Measurements from ENCODE around the gene ZNF561.

The ZNF561 gene

DNA sequence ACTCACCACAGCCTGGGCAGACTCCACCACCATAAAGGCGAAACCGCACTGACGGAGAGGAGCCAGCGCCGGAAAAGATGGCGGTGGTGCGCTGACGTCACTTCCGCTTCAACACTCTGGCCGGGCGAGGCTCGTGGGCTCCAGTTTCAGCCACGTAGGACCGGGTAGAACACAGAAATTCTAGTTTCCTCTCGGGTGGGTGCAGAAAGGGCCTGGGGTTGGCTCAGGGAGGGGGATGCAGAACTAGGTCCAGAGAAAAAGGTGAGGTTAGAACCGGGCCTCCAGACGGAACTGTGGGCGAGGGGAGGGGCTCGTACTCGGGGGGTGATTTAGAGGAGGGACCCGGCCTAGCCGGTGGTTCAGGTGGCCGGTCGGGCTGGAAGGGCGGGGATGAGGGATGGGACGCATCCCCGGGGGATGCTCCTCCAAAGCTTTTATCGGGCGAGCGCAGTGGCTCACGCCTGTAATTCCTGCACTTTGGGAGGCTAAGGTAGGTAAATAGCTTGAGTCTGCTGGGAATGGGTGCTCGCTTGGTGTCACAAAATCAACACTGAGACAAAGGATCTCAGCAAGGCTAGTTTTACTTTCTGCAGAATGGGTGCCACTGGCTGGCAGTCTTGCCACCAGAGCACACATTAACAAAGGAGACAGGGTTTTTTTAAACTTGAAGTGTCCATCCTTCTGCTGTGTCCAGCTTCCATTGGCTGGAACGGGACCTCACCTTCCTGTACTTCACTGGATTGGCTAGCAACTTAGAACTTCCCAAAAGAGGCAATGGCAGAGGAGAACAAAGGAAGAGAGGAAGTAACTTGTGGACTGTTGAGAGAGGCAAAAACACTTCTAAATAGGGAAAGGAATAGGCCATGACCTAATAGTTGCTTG, at the start of gene ZNF561:
ZNF561 (minus strand) TSS at position 77 of the 882 bp plus-strand sequence. CDS start 1,776 bp downstream, outside the sequence.
- H4K20me1 ChIP-seq (ENCODE audit: insufficient read depth, low read length, poor library complexity, severe bottlenecking), result no peaks in the 10 kb centered on the region
- H2AFZ ChIP-seq (ENCODE audit: low read length), result peak within 1 kb of the TSS; percentile 90
- TF ChIP-seq, protein P1, sequence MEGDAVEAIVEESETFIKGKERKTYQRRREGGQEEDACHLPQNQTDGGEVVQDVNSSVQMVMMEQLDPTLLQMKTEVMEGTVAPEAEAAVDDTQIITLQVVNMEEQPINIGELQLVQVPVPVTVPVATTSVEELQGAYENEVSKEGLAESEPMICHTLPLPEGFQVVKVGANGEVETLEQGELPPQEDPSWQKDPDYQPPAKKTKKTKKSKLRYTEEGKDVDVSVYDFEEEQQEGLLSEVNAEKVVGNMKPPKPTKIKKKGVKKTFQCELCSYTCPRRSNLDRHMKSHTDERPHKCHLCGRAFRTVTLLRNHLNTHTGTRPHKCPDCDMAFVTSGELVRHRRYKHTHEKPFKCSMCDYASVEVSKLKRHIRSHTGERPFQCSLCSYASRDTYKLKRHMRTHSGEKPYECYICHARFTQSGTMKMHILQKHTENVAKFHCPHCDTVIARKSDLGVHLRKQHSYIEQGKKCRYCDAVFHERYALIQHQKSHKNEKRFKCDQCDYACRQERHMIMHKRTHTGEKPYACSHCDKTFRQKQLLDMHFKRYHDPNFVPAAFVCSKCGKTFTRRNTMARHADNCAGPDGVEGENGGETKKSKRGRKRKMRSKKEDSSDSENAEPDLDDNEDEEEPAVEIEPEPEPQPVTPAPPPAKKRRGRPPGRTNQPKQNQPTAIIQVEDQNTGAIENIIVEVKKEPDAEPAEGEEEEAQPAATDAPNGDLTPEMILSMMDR (conservative IDR thresholded peaks at IDR 0.05; ENCODE audit: low read length), result no peak
- no peak for TF ChIP-seq EZH2phosphoT487 (IDR thresholded peaks at IDR 0.05; ENCODE audit: borderline replicate concordance)
- H3K9me2 ChIP-seq (replicated peaks; ENCODE audit: low read depth, low read length), result no peaks in the 10 kb centered on the region
- no peaks in the 10 kb centered on the region for H3K27me3 ChIP-seq (ENCODE audit: insufficient read depth, low read length, poor library complexity, severe bottlenecking)
- H3K9me3 ChIP-seq (ENCODE audit: insufficient read depth, low read depth, low read length), result no peaks in the 10 kb centered on the region
- no peaks in the 10 kb centered on the region for H3F3A ChIP-seq (ENCODE audit: low read depth)
- peak within 1 kb of the TSS; percentile 81 for H3K4me2 ChIP-seq (ENCODE audit: low read depth, low read length, poor library complexity, severe bottlenecking)
- H3K4me3 ChIP-seq (ENCODE audit: low read length, poor library complexity, severe bottlenecking), result peak within 1 kb of the TSS; percentile 86
- H3K9ac ChIP-seq (ENCODE audit: low read depth, low read length, poor library complexity, severe bottlenecking), result peak within 1 kb of the TSS; percentile 96
- H3K79me2 ChIP-seq (ENCODE audit: insufficient read depth, low read length), result peaks cover 31% of the 10 kb centered on the region
- peaks cover 7% of the 10 kb centered on the region for H3K4me1 ChIP-seq (ENCODE audit: insufficient read depth, low read length, poor library complexity, severe bottlenecking)
- H3K36me3 ChIP-seq (ENCODE audit: insufficient read depth, low read length), result peaks cover 13% of the 10 kb centered on the region; the same call in 1 of the 2 replicates

- peaks cover 9% of the 10 kb centered on the region; the same call in 1 of the 2 replicates for H3K79me2 ChIP-seq (ENCODE audit: insufficient read depth, low read length)
- H2AFZ ChIP-seq (ENCODE audit: low read length), result no peak overlapping the region
- H3F3A ChIP-seq (ENCODE audit: low read depth), result no peaks in the 10 kb centered on the region
- H3K4me1 ChIP-seq (ENCODE audit: insufficient read depth, low read length, poor library complexity, severe bottlenecking), result no peaks in the 10 kb centered on the region
- H3K36me3 ChIP-seq (ENCODE audit: insufficient read depth, low read length), result no peaks in the 10 kb centered on the region
- H3K27me3 ChIP-seq (ENCODE audit: insufficient read depth, low read length, poor library complexity, severe bottlenecking), result no peaks in the 10 kb centered on the region
- no peak overlapping the region for H3K9ac ChIP-seq (ENCODE audit: low read depth, low read length, poor library complexity, severe bottlenecking)
- H3K9me3 ChIP-seq (ENCODE audit: insufficient read depth, low read depth, low read length), result peaks cover 3% of the 10 kb centered on the region; the same call in 1 of the 2 replicates
- TF ChIP-seq, protein P1 (conservative IDR thresholded peaks at IDR 0.05; ENCODE audit: low read length), result no peak
- TF ChIP-seq EZH2phosphoT487 (IDR thresholded peaks at IDR 0.05; ENCODE audit: borderline replicate concordance), result no peak
- H4K20me1 ChIP-seq (ENCODE audit: insufficient read depth, low read length, poor library complexity, severe bottlenecking), result no peaks in the 10 kb centered on the region
- H3K9me2 ChIP-seq (replicated peaks; ENCODE audit: low read depth, low read length), result no peaks in the 10 kb centered on the region
- H3K4me2 ChIP-seq (ENCODE audit: low read depth, low read length, poor library complexity, severe bottlenecking), result no peak overlapping the region
- H3K4me3 ChIP-seq (ENCODE audit: low read length, poor library complexity, severe bottlenecking), result no peak overlapping the region
Measured at GRCh38 chr19:9668544-9668943, 47.5 kb upstream of the ZNF561 start.

DNA sequence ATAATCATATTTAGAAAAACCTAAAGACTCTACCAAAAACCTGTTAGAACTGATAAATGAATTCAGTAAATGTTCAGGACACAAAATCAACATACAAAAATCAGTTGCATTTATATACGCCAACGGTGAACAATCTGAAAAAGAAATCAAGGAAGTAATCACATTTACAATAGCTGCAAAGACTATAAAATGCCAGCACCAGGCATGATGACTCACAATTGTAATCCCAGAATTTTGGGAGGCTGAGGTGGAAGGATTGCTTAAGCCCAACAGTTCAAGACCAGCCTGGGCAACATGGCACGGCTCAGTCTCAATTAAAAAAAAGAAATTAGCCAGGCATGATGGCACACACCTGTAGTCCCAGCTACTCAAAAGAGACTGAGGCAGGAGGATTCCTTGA, 46.9 kb upstream of the ZNF561 start:
- H3K9me2 ChIP-seq (replicated peaks; ENCODE audit: low read depth, low read length), result no peaks in the 10 kb centered on the region

More for the DNA sequence above, 46.9 kb upstream of the ZNF561 start:
- H3K4me2 ChIP-seq (ENCODE audit: low read depth, low read length, poor library complexity, severe bottlenecking), result no peak overlapping the region
- H3K79me2 ChIP-seq (ENCODE audit: insufficient read depth, low read length), result peaks cover 7% of the 10 kb centered on the region; the same call in 1 of the 2 replicates
- no peaks in the 10 kb centered on the region for H3F3A ChIP-seq (ENCODE audit: low read depth)
- H3K4me3 ChIP-seq (ENCODE audit: low read length, poor library complexity, severe bottlenecking), result no peak overlapping the region
- H3K36me3 ChIP-seq (ENCODE audit: insufficient read depth, low read length), result no peaks in the 10 kb centered on the region
- H2AFZ ChIP-seq (ENCODE audit: low read length), result no peak overlapping the region
- no peaks in the 10 kb centered on the region for H4K20me1 ChIP-seq (ENCODE audit: insufficient read depth, low read length, poor library complexity, severe bottlenecking)
- H3K9ac ChIP-seq (ENCODE audit: low read depth, low read length, poor library complexity, severe bottlenecking), result no peak overlapping the region
- H3K9me3 ChIP-seq (ENCODE audit: insufficient read depth, low read depth, low read length), result 0 out of 2 replicates have a peak, but pooled peaks cover 3% of the 10 kb centered on the region
- H3K27me3 ChIP-seq (ENCODE audit: insufficient read depth, low read length, poor library complexity, severe bottlenecking), result no peaks in the 10 kb centered on the region
- no peak for TF ChIP-seq EZH2phosphoT487 (IDR thresholded peaks at IDR 0.05; ENCODE audit: borderline replicate concordance)
- H3K4me1 ChIP-seq (ENCODE audit: insufficient read depth, low read length, poor library complexity, severe bottlenecking), result no peaks in the 10 kb centered on the region
